ENCODE measurements around the gene STAT1.

STAT1 gene

DNA sequence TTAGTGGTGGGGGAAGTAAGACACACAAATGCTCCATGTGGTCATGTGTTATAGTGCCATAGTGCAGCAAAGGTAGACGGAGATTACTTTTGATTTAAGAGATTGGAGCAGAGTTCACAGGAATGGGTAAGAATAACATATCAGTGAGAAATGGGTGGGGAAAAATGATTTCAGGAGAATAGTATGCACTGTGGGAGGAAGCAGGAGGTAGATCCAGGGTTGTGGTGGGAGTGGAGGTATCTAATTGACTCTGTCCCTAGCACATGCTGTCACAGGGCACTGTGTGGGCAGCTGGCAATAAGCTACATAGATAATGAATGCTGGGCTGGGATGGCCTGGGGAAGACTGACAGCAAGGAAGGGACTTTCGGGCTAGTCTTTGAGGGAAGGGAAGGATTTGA is 65.3 kb downstream of the STAT1 start:
- DNase-seq: peak; percentile 9

DNA sequence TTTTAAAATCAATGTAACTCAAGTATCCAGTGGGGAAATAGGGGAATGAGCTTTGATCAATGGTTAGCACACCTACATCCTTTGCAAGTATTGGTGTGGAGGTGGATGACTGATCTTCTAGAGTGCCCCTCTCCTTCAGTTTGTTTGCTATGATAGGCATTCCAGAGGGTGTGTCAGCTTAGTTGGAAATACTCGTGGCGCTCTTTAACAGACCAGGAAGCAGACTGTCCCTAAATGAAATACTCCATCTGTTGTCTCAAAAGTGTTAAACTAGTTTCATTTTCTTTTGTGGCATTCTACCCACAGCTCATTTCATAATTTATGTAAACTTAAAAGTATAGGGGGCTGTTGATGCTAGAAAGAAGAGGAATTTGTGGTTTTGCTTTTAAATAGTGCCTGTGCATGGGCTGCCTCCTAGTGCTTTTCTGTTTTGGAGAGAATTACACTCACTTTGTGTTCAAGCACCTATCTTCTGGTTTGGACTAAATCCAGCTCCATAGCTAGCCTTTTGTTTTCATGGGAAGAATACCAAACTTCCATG is 66.2 kb downstream of the STAT1 start:
- peak; percentile 39 for DNase-seq

DNA sequence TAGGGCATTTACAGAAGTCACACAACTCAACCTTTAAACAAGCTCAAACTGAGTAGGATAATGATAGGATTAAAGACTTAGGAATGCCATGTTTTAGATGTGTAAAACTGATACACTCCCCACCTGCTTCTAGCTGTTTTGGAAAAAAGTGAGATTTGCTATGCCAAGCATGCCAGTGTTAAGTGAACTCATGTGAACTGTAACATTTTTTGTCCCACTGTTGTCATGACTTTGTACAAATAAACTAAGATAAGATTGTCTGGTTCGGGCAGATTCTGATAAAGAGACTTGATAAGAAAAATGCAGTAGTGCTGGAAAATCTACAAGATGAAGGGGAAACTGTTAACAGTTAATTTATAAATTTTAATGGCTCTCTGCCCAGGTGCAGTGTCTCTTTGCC is 66.8 kb downstream of the STAT1 start:
- DNase-seq: no peak

DNA sequence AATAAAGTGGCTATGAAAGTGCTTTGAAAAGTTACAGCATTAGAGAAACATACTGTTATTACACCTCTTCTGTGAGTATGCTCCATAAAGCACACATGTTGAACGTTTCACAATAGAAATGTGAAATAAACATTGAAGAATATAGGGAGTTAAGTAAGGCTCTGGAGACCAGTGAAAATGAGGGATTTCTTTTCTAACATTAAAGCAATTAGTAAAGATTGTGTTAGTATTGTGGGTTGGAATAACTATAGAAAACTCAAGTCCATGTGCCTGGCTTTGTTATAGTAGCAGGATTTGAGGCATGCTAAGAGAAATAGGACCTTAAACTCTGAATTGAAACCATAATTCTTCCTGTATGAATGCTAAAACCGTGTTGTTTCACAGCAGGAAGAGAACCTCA is 70.3 kb downstream of the STAT1 start:
- no peak for DNase-seq

DNA sequence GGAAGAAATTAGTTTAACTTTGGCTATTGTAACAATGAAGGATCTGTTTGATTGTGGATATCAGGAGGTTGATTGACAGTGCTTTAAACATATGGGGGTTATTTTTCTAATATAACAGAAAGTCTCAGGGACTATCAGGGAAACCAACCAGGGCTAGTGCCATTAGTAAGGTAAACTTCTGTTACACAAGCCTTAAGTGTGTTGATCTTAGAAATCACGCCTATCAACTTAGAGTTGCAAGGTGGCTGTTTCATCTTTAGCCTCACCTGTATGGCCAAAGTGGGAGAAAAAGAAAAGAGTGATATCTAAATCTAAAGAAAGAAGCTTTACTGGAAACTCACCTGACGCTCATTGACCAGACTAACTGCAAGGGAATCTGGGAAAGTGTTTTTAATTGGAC is 71.3 kb downstream of the STAT1 start:
- no peak for DNase-seq

DNA sequence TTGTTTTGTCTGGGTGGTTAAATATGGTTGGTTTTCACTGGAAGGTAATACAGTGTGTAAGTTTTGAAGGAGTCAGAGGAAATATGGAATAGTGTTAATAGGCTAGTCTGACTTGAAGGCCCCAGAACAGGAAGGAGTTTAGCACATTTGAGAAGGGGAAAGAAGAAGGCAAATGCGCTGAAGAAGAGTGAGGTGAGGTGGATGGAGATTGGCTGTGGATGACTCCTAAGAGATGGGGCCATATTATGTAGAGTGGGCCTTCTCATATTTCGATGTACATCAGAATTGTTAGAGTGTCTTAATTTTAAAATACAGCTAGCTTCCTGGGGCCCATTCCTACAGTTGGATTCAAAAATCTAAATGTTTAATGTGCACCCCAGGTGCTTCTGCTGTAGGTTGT is 72.4 kb downstream of the STAT1 start:
- DNase-seq: no peak

DNA sequence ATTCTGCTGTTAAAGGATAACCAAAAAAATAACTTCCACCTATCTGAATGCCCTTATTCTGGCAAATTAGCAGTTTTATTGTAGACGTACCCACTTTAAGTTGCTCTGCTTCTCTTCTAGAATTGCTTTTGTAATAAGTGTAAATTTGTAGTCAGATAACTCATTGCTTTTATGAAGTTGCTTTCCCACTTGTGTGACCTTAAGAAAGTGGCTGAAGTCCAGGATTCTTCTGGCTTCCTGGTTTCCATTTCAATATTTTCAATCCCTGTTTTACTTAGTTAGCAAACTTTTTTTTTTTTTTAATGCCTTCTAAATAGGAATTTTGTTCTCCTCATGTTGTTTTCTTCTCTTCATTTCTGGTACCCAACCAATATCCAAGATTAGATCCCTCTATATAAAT is 73.5 kb downstream of the STAT1 start:
- no peak for DNase-seq

DNA sequence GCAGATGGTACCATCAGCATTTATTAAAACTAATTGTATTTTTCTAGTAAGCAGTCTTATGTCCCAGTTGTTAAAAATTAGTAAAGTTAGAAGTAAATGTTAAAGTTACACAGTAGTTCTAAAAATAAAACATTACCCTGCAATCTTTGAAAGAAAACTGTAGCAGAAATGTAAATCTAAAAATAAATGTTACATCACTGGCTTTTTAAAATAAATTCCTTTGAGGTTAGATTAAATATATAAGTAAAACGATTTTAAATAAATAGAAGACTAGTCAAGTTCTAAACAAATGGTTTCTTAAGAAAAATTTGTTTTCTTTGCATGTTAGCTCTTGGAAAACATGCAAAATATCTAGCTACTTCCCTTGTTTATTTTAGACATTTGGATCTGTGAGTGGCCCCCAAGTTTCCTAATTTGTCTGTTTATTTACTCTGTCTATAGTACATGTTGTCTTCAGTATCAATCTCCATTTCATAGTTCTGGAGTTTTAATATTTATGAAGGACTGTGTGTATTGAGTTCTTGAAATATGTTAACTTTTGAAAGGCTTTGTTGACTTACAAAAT is 75.1 kb downstream of the STAT1 start:
- no peak for DNase-seq

DNA sequence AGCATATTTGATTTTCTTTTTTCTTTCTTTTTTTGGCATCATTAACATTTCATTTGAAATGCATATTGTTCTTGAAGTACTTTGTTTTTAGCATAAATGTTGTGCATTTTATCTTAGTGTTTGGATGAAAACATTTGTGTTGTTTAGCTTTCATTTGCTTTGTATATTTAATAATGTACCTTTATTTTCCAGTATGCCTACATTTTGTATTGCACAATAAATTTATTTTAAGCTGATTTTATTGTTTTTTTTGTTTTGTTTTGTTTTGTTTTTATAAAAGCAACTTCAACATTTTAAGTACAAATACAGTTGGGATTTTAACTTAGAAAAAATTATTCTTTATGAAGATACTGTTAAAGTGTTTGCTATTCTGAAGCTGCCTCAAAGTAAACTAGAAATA is 78.9 kb downstream of the STAT1 start:
- no peak for DNase-seq

DNA sequence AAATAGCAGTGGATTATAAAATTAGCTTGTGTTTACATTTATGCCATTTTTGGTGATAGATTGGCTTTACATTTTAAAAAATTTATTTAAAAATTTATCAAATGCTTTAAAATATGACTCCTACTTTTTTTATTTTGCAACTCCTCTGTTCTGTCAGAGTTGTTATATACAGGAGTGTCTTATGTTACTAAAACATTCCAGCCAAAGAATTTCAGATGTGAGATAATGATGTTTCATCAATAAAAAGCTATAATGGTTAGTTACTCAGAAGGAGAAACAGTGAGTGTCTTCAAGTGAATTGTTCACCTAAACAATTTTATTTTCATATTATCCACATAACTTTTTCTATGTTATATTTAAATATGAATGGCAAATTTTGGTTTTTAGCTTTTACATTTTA is 80.6 kb downstream of the STAT1 start:
- no peak for DNase-seq

DNA sequence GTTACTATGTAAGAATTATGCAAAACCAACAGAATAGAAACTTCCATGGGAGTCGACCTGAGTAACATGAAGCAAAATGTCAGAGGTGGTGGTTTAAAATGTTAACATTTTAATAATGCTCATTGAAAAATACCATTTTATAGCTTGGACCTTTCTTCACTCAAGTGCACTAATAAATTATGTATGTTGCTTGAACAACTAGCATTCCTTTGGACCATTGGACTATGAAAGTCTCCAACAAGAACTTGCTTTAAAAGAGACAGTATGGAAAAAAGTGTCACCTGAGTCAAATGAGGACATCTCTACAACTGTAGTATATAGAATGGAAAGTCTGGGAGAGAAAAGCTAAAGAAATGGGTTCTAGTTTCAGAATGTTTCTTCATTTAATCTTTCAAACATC is 81.5 kb downstream of the STAT1 start:
- DNase-seq: no peak

DNA sequence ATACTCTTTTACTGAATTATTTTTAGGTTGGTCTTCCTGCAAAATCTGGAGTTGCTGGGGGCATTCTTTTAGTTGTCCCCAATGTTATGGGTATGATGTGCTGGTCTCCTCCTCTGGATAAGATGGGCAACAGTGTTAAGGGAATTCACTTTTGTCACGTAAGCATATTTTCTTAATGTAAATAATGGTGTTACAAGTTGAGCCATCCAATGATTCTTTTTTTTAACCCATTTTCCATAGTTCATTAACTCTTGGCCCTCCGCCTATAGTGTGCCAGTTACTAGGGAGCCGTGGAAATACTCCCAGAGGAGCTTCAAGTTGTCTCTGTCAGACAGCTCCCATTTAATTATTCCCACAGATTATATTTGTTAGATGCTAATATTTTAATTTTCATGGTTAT is 83.6 kb downstream of the STAT1 start:
- no peak for DNase-seq

DNA sequence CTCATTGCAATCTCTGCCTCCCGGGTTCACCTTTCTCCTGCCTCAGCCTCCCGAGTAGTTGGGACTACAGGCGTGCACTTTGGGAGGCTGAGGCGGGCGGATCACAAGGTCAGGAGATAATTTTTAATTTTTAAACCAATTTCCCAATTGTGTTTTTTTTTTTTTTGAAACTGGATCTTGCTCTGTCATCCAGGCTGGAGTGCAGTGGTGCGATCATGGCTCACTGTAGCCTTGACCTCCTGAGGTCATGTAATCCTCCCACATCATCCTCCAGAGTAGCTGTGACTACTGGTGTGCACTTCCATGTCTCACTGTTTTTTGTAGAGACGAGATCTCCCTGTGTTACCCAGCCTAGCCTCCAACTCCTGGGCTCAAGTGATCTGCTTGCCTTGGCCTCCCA is 84.1 kb downstream of the STAT1 start:
- no peak for DNase-seq

DNA sequence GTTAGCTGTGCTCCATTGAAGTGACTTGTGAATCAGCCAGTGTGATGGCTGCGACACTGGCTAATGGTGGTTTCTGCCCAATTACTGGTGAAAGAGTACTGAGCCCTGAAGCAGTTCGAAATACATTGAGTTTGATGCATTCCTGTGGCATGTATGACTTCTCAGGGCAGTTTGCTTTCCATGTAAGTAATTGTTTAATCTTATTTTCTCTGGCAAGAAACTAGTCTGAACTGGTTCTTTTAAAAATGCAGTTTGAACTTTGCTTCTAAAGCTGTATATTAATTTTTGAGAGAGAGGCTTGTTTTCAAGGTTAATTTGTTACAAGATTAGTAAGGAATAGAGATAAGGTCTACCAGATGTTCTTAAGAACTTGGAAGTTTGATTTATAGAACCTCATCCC is 86.7 kb downstream of the STAT1 start:
- DNase-seq: no peak

DNA sequence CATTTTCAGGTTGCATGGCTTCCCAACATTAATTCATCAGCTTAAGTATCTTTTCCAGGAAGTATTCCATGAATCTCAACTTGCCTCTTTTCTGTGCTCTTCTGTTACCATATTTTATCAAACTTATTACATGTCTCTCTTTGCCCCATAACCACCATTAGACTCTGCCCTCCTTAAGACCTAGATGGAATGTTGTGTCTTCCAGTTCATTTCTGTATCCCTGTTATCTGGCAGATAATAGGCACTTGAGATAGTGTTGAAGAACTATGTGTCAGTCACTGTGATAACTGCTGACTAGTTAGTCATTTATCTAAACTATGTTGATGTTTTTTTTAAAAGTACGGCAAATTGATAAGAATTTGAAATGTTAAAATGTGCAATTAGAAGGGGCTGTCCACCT is 91.6 kb downstream of the STAT1 start:
- no peak for DNase-seq

DNA sequence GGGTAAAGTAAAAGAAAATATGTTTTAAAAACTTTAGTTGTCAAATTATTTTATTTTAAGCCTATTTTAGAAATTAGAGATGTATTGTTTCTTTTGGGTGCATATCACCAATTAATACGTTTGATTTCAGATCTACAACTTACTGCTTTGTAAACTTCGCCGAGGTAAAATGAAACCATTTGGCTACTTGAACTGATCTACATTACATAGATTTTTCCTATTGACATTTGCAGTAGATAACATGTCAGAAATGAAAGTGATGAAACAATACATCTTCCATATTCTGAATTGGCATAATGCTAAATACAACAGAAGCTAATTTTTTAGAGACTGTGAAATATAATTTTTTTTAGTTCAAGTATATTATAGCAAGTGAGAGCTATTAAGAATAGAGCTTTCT is 93.9 kb downstream of the STAT1 start:
- no peak for DNase-seq
